Adrenal gland (tissue), 12 donors: ENCODE measurements around the gene IL1RAPL2. TPM values are rescaled to one million over a fixed set of nuclear protein-coding genes. Genes with fewer than 3 reads are reported as not detected.
"Not testable (repeated sequence)": the region's sequence is repeated elsewhere in the genome, so short reads cannot be mapped to it uniquely, and the experiment has no call there.

Experiments
- DNase-seq, 7 donors: peaks; one replicate each; pipeline ENCODE4 v3.0.0-alpha.2; 2019 to 2020
- H3K27ac ChIP-seq, 5 donors: fragments of 200-600 bp; sonication (generic) in 4 of 5; 1 replicate in 3 of 5; 2 replicates in 2 of 5; pipeline versions ENCODE4 v1.5.1 to v1.8.0; 2016 to 2020; ENCODE audit warnings: mild to moderate bottlenecking in 1 of 5
- H3K27me3 ChIP-seq: fragments of 200-600 bp; 2 replicates; pipeline ENCODE4 v1.8.0; 2021
- H3K36me3 ChIP-seq, 2 donors: fragments of 200-600 bp; replicated peaks in 1 of 2; 1 replicate in 1 of 2; 2 replicates in 1 of 2; pipeline versions ENCODE4 v1.5.1 to v1.8.0; 2018 to 2022
- H3K4me1 ChIP-seq, 2 donors: fragments of 200-600 bp; replicated peaks in 1 of 2; 1 replicate in 1 of 2; 2 replicates in 1 of 2; pipeline versions ENCODE4 v1.5.1 to v1.8.0; 2018 to 2021
- H3K4me3 ChIP-seq, 4 donors: fragments of 200-600 bp; sonication (generic) in 3 of 4; one replicate each; pipeline ENCODE4 v1.5.1; 2016 to 2018
- H3K9me3 ChIP-seq, 3 donors: fragments of 200-600 bp; sonication (generic) in 1 of 3; replicated peaks in 1 of 3; 1 replicate in 2 of 3; 2 replicates in 1 of 3; pipeline versions ENCODE4 v1.5.1 to v1.8.0; 2016 to 2021
- CTCF ChIP-seq, 6 experiments: fragments of 450-650 bp in 4 of 6; fragments of 200-600 bp in 2 of 6; sonication (generic) in 1 of 6; IDR thresholded peaks; 1 replicate in 5 of 6; 2 replicates in 1 of 6; pipeline versions ENCODE4 v1.5.1 to v1.8.0; 2016 to 2021; ENCODE audit warnings: antibody characterized with exemption in 6 of 6, mild to moderate bottlenecking in 2 of 6, moderate library complexity in 1 of 6
- POLR2A ChIP-seq, 2 donors: fragments of 450-650 bp; IDR thresholded peaks; one replicate each; pipeline ENCODE4 v1.6.1; 2017; ENCODE audit warnings: antibody characterized with exemption in 2 of 2, mild to moderate bottlenecking in 2 of 2, moderate library complexity in 1 of 2
- WGBS, 4 donors: extraction: QIAGEN DNeasy Blood & Tissue Kit in 2 of 4; methylation state at CpG; one replicate each; pipeline versions ENCODE4 v1.1.5 to v1.1.7; 2013 to 2017; 5-methylcytosine and 5-hydroxymethylcytosine counted together
- intact Hi-C, 2 donors: fragments of 100-400 bp; cut with DNase I; formaldehyde crosslinking; loops; one replicate each; pipeline versions ENCODE4 v1.14.1 to v1.15.0; 2022 to 2023
- polyA plus RNA-seq, 3 donors: library from polyadenylated mRNA; stranded (reverse); fragments of 200-250 nt in 2 of 3; fragments of 350-450 nt in 1 of 3; fragmentation: Illumina TruSeq in 1 of 3; extraction: RNeasy Lipid Tissue Mini Kit (QIAGEN cat#74804) in 1 of 3; gene quantifications; one replicate each; pipeline ENCODE4 v1.2.3, GENCODE V29; 2013 to 2014
- total RNA-seq, 9 donors: library from RNA; depleted of rRNA in 4 of 9; stranded (reverse); fragments of >200 nt in 4 of 9; fragments of 120-200 nt in 1 of 9; fragmentation: NEBNext Ultra II Directional in 1 of 9; extraction: Animal tissue kit (Norgen Biotek cat#: 25700) in 1 of 9; gene quantifications; one replicate each; pipeline versions ENCODE4 v1.1.0 to v1.2.4, GENCODE V29; 2013 to 2023
- donor health status: healthy with polysubstance abuse.
- donor health status: Bipolar disorder and iron deficiency.
- donor health status: DM: yes; HTN: yes; CAD: no.
- donor health status: DM: no; HTN: no; CAD: no.
- donor health status: DM: no; HTN: no; CAD: no.
- donor health status: DM: yes; HTN: yes; CAD: no.

Gene IL1RAPL2
- total and polyA plus RNA-seq, 12 donors = 0.27 to 8.4 (median 0.64) TPM; not detected in 5

DNA sequence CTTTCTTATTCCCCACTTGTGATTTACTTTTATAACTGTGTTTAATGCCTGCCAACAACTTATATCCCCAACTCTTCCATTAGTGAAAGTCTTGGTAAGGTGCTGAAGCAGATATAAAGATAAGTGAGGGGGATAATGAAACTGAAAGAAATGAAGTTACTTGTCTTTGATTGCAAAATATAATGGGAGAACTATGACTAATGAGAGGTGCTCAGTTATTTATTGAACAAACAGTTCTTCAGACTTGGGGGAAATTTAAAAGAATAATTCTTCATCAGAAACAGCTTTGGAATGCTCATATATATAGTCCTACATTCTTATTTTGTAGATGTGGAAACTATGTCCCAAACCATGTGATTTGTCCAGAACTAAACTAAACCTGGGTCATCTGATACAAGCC lies 441.0 kb downstream of the IL1RAPL2 start:
- no peaks in the 10 kb centered on the region for H3K9me3 ChIP-seq
- H3K4me3 ChIP-seq = no peak overlapping the region
- intact Hi-C loops = no loop called here
- no peak overlapping the region for H3K27ac ChIP-seq
- peaks cover 3% of the 10 kb centered on the region for H3K27me3 ChIP-seq
- TF ChIP-seq POLR2A (IDR thresholded peaks at IDR 0.05) (no peak), CTCF (IDR thresholded peaks at IDR 0.05) (no peak)
- no peaks in the 10 kb centered on the region for H3K4me1 ChIP-seq
- no peak for DNase-seq
- H3K36me3 ChIP-seq = no peaks in the 10 kb centered on the region

DNA sequence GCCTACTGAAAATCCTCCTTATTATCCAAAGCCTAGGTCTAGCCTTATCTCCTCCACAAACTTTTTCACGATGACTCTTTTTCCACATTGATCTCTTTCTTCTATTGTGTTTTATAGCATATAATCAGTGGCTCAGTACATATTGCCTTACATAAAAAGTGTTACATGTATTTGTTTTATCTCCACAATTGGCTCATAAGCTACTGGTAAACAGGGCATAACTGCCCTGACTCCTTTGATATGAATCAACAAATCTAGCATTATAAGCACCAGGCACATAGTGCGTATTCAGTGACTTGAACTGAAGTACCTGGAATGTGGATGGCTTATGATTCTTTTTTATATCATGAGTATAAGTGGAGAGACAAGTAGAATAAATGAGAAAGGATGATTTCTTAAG lies 447.7 kb downstream of the IL1RAPL2 start:
- H3K9me3 ChIP-seq = no peaks in the 10 kb centered on the region
- no peak overlapping the region for H3K27ac ChIP-seq
- H3K4me3 ChIP-seq = no peak overlapping the region
- peaks cover 8% of the 10 kb centered on the region for H3K27me3 ChIP-seq
- intact Hi-C loops = no loop called here
- H3K4me1 ChIP-seq = no peaks in the 10 kb centered on the region
- 91 to 95% (median 93%) methylated on average over 2 of the region's 2 CpGs for WGBS, 4 donors
- H3K36me3 ChIP-seq = no peaks in the 10 kb centered on the region
- no peak for DNase-seq
- no peak for TF ChIP-seq POLR2A (IDR thresholded peaks at IDR 0.05)

DNA sequence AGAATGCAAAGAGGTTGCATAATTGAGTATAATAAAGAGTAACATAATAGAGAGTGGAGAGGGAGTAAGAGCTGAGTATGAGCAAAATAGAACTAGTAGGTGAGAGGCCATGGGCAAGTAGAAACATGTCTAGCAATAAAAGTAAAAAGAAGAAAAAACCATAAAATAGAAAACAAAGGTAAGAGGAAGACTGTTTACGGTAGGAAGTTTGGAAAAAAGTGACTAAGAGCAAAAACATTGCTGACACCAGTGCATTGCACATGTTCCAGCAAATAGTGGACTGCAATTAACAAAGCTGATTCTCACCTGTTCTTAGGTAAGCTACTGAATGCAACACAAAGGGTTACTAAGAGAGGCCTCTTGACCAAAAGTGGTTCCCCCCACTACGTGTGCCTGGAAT lies 451.6 kb downstream of the IL1RAPL2 start:
- WGBS, 4 donors = 66 to 98% (median 80%) methylated on average over 2 of the region's 2 CpGs
- intact Hi-C loops = no loop called here

GRCh38 chrX:105018865-105019264 lies 452.9 kb downstream of the IL1RAPL2 start:
- WGBS, 4 donors = 65 to 72% (median 69%) methylated on average over 1 of the region's 1 CpG
- Histone ChIP-seq H3K4me3 (no peak overlapping the region), H3K36me3 (no peaks in the 10 kb centered on the region), H3K4me1 (no peaks in the 10 kb centered on the region), H3K9me3 (no peaks in the 10 kb centered on the region), H3K27me3 (peaks cover 19% of the 10 kb centered on the region), H3K27ac (no peak overlapping the region)
- TF ChIP-seq CTCF (IDR thresholded peaks at IDR 0.05) (no peak), POLR2A (IDR thresholded peaks at IDR 0.05) (no peak)
- intact Hi-C loops = no loop called here
- no peak for DNase-seq

More for the DNA sequence above, 451.6 kb downstream of the IL1RAPL2 start:
- TF ChIP-seq POLR2A (IDR thresholded peaks at IDR 0.05) = no peak
- no peak for TF ChIP-seq CTCF (IDR thresholded peaks at IDR 0.05)
- H3K4me1 ChIP-seq = no peaks in the 10 kb centered on the region
- H3K4me3 ChIP-seq = no peak overlapping the region
- H3K9me3 ChIP-seq = no peaks in the 10 kb centered on the region
- no peak for DNase-seq
- no peaks in the 10 kb centered on the region for H3K36me3 ChIP-seq
- H3K27ac ChIP-seq = no peak overlapping the region
- peaks cover 19% of the 10 kb centered on the region for H3K27me3 ChIP-seq

DNA sequence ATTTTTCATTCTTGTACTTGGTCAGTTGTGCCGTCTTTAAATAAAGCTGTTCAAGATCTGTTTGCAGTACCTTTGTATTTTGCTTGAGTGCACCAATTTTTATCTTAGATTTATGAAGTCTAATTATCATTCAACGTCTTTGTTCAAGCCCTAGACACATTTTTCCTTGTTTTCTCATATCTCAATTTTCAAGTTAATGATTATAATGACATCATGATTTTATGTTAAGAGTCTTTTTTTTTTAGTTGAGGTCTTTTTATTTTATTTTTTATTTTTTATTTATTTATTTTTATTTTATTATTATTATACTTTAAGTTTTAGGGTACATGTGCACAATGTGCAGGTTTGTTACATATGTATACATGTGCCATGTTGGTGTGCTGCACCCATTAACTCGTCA lies 463.0 kb downstream of the IL1RAPL2 start:
- H3K4me1 ChIP-seq, DNase-seq, H3K27me3 ChIP-seq, H3K27ac ChIP-seq, H3K36me3 ChIP-seq, intact Hi-C loops, H3K9me3 ChIP-seq, H3K4me3 ChIP-seq: not testable (repeated sequence)
- WGBS, 4 donors = 48 to 86% (median 74%) methylated on average over 2 to 3 of the region's 3 CpGs
